Activated CD4-positive, alpha-beta memory T cell treated with anti-CD3 and anti-CD28 coated beads, Interleukin-2, amount 10 ng/mL, durations not matched to agents 7 days and 5 days (primary cell): ENCODE results near the gene CORO7. TPM values are rescaled to one million over a fixed set of nuclear protein-coding genes. Genes with fewer than 3 reads are reported as not detected.

Source experiments
- CTCF ChIA-PET: fragments of 350-600 bp; sonication (Branson Sonifier 250); formaldehyde crosslinking; loops from one replicate; lab custom pipeline; 2021; ENCODE audit warnings: antibody characterized with exemption, inconsistent platforms; lab: Charles Lee
- POLR2A ChIA-PET: fragments of 350-600 bp; sonication (Branson Sonifier 250); formaldehyde crosslinking; loops from one replicate; lab custom pipeline; 2021; ENCODE audit warnings: antibody characterized with exemption; lab: Charles Lee
- DNase-seq: peaks from one replicate; pipeline ENCODE4 v3.0.0-alpha.2; 2020
- H3K27ac Mint-ChIP-seq: one replicate; pipeline ENCODE4 v1.8.0; 2021; ENCODE audit warnings: mild to moderate bottlenecking, mixed read lengths
- H3K27me3 Mint-ChIP-seq: one replicate; pipeline ENCODE4 v1.8.0; 2021; ENCODE audit warnings: mixed read lengths
- H3K36me3 Mint-ChIP-seq: one replicate; pipeline ENCODE4 v1.8.0; 2021; ENCODE audit warnings: low read depth, mixed read lengths
- H3K4me1 Mint-ChIP-seq: one replicate; pipeline ENCODE4 v1.8.0; 2021; ENCODE audit warnings: mixed read lengths
- H3K4me3 Mint-ChIP-seq: one replicate; pipeline ENCODE4 v1.8.0; 2021; ENCODE audit warnings: mild to moderate bottlenecking, mixed read lengths
- H3K9me3 Mint-ChIP-seq: one replicate; pipeline ENCODE4 v1.8.0; 2021; ENCODE audit warnings: mixed read lengths
- total RNA-seq, 2 experiments: library from RNA; stranded (reverse); gene quantifications; one replicate each; pipeline ENCODE4 v1.2.3, GENCODE V29; 2021

Gene CORO7
- total RNA-seq, 2 experiments from 2014 or later: 244 to 245 TPM

DNA sequence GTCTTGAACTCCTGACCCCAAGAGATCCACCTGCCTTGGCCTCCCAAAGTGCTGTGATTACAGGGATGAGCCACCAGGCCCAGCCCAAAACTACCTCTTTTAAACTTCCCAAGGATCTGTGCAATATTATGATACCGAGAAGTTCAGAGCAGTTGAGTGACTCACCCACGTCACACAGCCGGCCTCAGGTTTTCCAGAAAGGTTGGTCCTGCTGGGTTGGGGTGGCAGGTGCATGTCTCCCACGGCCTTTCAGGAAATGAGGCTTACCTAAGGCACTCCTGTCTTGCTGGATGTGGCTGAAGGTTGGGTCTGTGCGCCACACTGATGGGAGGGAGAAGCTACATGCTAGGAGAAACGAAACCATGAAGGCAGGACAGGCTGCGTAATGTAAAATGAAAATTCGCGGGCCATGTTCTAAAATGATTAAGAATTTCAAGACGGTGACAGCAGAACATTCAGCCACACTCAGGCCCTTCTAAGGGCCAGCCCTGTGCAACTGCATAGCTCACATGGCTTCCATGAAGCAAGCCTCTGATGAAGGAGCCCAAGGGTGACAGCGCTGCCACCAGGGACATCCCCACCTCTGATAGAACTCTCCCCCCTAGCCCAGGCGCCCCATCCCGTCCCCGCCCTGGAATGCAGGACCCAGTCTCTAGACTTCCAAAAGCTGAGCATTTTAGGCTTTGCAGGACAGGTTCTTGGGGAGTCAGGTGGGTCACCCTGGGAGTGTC, 107.1 kb downstream of the CORO7 start:
- Mint-ChIP-seq H3K4me1 (peaks cover 32% of the 10 kb centered on the region), H3K27ac (no peak overlapping the region), H3K9me3 (no peaks in the 10 kb centered on the region), H3K27me3 (peaks cover 6% of the 10 kb centered on the region), H3K4me3 (no peak overlapping the region), H3K36me3 (peaks cover 7% of the 10 kb centered on the region)
- ChIA-PET POLR2A (interaction anchor here (0.6 to 1.8 kb wide), 4 partner anchors 12 to 687 kb away, joined by 3 to 8 read pairs (median 4); no protein-coding TSS in a partner anchor), CTCF (interaction anchor here (0.7 to 8.6 kb wide), 15 partner anchors 8 to 307 kb away, joined by 3 to 44 read pairs (median 3); partner anchors contain the start of gene TFAP4)
- DNase-seq: no peak

DNA sequence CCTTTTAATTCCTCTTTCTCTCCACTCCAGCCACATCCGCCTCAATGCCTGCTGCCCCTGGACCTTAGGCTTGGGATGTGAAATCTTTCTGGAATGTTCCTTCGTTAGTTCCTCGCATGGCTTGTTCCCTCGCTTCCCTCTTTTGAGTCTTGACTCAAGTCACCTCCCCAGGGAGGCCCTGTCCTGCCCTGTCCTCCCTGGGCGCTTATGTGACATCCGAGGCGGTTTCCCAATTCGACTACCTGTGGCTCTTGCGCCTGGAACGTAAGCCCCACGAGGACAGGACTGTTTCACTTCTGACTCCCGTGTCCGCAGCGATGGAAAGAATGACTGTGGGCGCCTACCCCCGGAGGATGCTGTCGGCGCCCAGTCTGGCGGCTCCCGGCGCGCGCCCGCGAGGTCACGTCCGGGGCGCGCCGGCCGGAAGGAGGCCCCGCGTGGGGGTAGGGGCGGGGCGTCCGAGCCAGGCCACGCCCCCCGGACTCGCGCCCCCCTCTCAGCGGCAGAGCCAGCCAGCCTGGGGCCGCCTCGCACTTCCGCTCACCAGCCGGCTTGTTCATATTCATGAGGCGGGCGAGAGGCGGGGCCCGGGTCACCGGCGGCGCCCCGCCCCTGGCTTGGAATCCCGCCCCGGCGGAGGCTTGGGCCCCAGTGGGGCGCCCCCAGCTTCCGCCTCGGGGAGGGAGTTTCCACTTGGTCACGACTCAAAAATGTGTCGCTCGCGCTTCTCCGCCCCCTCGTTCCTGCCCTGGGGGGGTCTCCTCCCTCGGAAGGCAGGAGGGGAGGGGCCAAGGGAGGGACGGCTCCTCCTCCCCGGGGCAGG, 109.0 kb downstream of the CORO7 start:
- peak overlapping the region; percentile 93 for H3K4me3 Mint-ChIP-seq

DNA sequence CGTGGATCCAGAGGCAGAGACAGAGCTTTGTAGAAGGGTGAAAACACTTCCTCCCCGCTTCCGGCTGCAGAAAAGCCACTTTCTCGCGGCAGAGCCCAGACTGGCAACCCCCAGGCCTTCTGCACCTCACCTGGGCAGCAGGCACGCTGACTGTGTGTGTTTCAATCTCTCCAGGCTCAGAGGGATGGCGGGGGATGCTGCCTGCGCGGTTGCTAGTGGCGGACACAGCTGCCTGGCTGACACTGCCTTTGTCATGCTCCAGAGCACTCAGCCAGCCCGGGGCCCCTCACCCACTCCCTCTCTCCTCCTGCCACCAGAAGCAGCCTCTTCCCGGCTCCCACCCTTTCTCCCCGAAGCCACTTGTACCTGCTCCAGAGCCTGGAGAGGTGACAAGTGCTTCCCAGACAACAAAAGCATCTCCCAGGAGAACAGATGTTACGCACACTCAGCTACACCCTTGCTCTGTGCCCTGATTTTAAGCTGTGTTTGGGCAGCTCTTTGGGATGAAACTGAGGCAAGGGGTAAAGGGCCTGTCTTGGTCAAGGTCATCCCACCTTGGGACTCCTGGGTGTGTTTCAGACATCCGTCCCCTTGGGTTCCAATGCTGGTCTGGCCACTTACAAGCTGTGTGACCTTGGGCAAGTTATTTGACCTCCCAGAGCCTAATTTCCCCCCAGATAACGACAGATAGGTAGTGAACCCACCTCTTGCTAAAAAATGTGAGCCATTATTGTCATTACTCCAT, 109.8 kb downstream of the CORO7 start:
- peak; percentile 63 for DNase-seq
- Mint-ChIP-seq H3K4me1 (peaks cover 30% of the 10 kb centered on the region), H3K4me3 (peak overlapping the region; percentile 93), H3K36me3 (peaks cover 10% of the 10 kb centered on the region), H3K27me3 (no peaks in the 10 kb centered on the region), H3K9me3 (no peaks in the 10 kb centered on the region), H3K27ac (peak overlapping the region; percentile 92)
- CTCF ChIA-PET: interaction anchor here (1.1 to 8.6 kb wide), 7 partner anchors 8 to 53 kb away, joined by 4 to 44 read pairs (median 5); partner anchors contain the start of gene TFAP4
- POLR2A ChIA-PET: interaction anchor here (0.9 to 4.0 kb wide), 8 partner anchors 9 to 110 kb away, joined by 3 to 43 read pairs (median 5); partner anchors contain the start of genes CORO7, GLIS2 and TFAP4

More for the DNA sequence above, 109.0 kb downstream of the CORO7 start:
- peaks cover 7% of the 10 kb centered on the region for H3K36me3 Mint-ChIP-seq
- DNase-seq: peak; percentile 97
- no peaks in the 10 kb centered on the region for H3K9me3 Mint-ChIP-seq
- H3K4me1 Mint-ChIP-seq: peaks cover 30% of the 10 kb centered on the region
- POLR2A ChIA-PET: interaction anchor here (0.7 to 4.0 kb wide), 12 partner anchors 9 to 109 kb away, joined by 3 to 43 read pairs (median 4); partner anchors contain the start of genes CORO7, GLIS2 and TFAP4
- peak overlapping the region; percentile 92 for H3K27ac Mint-ChIP-seq
- no peaks in the 10 kb centered on the region for H3K27me3 Mint-ChIP-seq
- CTCF ChIA-PET: interaction anchor here (1.0 to 8.6 kb wide), 11 partner anchors 9 to 232 kb away, joined by 3 to 44 read pairs (median 6); partner anchors contain the start of gene TFAP4

Other genes with a start within 250 kb of the CORO7 start
- gene SRL, start 174.5 kb downstream of the CORO7 start, total RNA-seq: not detected
- gene TFAP4, start 143.6 kb downstream of the CORO7 start, total RNA-seq: 10 to 100 TPM; 12.4 to 13.5 TPM
- under 1 TPM; 0.40 to 0.45 TPM for gene GLIS2, start 100.5 kb downstream of the CORO7 start, total RNA-seq
- gene PAM16, start 65.3 kb downstream of the CORO7 start, total RNA-seq: 10 to 100 TPM; 29.7 to 33.9 TPM
- under 1 TPM in 1 of 2 experiments, not detected in 1; 0.08 TPM for gene VASN, start 44.7 kb downstream of the CORO7 start, total RNA-seq
- gene DNAJA3, start 9.3 kb upstream of the CORO7 start, total RNA-seq: 10 to 100 TPM; 39.5 to 41.1 TPM
- 10 to 100 TPM; 49.5 to 56.2 TPM for gene NMRAL1, start 58.0 kb upstream of the CORO7 start, total RNA-seq
- 10 to 100 TPM; 77.4 to 83.4 TPM for gene HMOX2, start 59.8 kb upstream of the CORO7 start, total RNA-seq
- gene CDIP1, start 122.2 kb upstream of the CORO7 start, total RNA-seq: 10 to 100 TPM; 28.7 to 30.7 TPM
- under 1 TPM in 1 of 2 experiments, not detected in 1; 0.05 TPM for gene C16orf96, start 139.7 kb upstream of the CORO7 start, total RNA-seq
- 10 to 100 TPM; 15.9 to 19.3 TPM for gene UBALD1, start 198.3 kb upstream of the CORO7 start, total RNA-seq
- gene MGRN1, start 208.2 kb upstream of the CORO7 start, total RNA-seq: 10 to 100 TPM; 71.8 to 73.3 TPM